ENCODE measurements around the gene TRIM71.

GRCh38 chr3:32901005-32901932 lies 83.5 kb downstream of the TRIM71 start:
- no peak for TF ChIP-seq CTCF (IDR thresholded peaks at IDR 0.05; ENCODE audit: borderline replicate concordance, extremely low read depth, low read length, poor library complexity, severe bottlenecking)
- TF ChIP-seq EZH2 (IDR thresholded peaks at IDR 0.05; ENCODE audit: borderline replicate concordance, low read depth, low read length, severe bottlenecking), result no peak

Data from DND-41 (cell line).